ENCODE data around the gene RGS7. TPM values are rescaled to one million over a fixed set of nuclear protein-coding genes. Genes with fewer than 3 reads are reported as not detected.

The RGS7 gene
- total RNA-seq, 1 experiment from 2014 or later, result 1.5 TPM

DNA sequence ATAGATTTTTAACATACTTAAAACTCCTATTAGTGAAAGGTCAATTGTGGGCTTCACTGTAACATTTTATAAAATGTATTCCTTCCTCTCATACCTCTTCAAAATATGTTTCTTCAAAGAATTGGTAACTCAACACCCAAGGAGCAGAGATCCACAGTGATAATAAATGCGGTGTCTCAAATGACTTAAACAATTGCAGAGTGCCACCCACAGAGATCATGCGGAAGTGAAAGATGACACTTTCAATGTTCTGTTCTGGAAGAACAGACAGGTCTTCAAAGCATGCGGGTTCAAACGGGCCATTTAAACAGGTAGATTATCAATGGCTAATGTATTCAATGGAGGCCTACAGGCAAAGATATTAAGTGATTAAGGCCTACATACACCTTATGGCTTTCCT, 588.0 kb downstream of the RGS7 start:
- DNase-seq, result no peak
- H4K20me1 ChIP-seq (ENCODE audit: control insufficient read depth, insufficient read depth, insufficient read length), result no peaks in the 10 kb centered on the region
- 0 out of 5 replicates have a peak, but pooled peaks cover 2 to 3% of the 10 kb centered on the region in 2 experiments for H3K9me3 Mint-ChIP-seq
- H3K4me2 ChIP-seq (ENCODE audit: insufficient read depth, insufficient read length, low read length), result no peak overlapping the region
- no peak overlapping the region for H3K56ac ChIP-seq (ENCODE audit: insufficient read length, low read depth, low read length)
- no peaks in the 10 kb centered on the region for H3K79me2 ChIP-seq (ENCODE audit: insufficient read depth, low read length)
- H3K23me2 ChIP-seq (ENCODE audit: insufficient read length, low read depth, low read length, poor library complexity, severe bottlenecking), result no peaks in the 10 kb centered on the region
- TF ChIP-seq, protein P1, sequence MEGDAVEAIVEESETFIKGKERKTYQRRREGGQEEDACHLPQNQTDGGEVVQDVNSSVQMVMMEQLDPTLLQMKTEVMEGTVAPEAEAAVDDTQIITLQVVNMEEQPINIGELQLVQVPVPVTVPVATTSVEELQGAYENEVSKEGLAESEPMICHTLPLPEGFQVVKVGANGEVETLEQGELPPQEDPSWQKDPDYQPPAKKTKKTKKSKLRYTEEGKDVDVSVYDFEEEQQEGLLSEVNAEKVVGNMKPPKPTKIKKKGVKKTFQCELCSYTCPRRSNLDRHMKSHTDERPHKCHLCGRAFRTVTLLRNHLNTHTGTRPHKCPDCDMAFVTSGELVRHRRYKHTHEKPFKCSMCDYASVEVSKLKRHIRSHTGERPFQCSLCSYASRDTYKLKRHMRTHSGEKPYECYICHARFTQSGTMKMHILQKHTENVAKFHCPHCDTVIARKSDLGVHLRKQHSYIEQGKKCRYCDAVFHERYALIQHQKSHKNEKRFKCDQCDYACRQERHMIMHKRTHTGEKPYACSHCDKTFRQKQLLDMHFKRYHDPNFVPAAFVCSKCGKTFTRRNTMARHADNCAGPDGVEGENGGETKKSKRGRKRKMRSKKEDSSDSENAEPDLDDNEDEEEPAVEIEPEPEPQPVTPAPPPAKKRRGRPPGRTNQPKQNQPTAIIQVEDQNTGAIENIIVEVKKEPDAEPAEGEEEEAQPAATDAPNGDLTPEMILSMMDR (conservative IDR thresholded peaks at IDR 0.05), result no peak
- no peak overlapping the region for H3K27ac Mint-ChIP-seq
- H3K18ac ChIP-seq (ENCODE audit: insufficient read length, low read depth, low read length), result no peak overlapping the region
- H2BK120ac ChIP-seq (ENCODE audit: low read depth, low read length, poor library complexity, severe bottlenecking), result no peak overlapping the region
- peaks cover 12 to 15% of the 10 kb centered on the region in 2 experiments for H3K4me1 Mint-ChIP-seq
- H3T11ph ChIP-seq (ENCODE audit: low read length), result no peak overlapping the region
- H3K9ac ChIP-seq (ENCODE audit: extremely low read depth, insufficient read length, low read length), result no peak overlapping the region
- H3K27me3 ChIP-seq (ENCODE audit: insufficient read depth, low read length), result no peaks in the 10 kb centered on the region
- H3K4ac ChIP-seq (ENCODE audit: low read depth, low read length), result no peak overlapping the region
- no peaks in the 10 kb centered on the region for H3K36me3 Mint-ChIP-seq (ENCODE audit: insufficient read depth in 1 of 3, low read depth in 3 of 3)
- no peak overlapping the region for H3K27ac ChIP-seq (ENCODE audit: insufficient read length, low read depth, low read length)
- peaks cover 4% of the 10 kb centered on the region; the same call in 1 of the 2 replicates for H3K4me1 ChIP-seq (ENCODE audit: insufficient read depth, low read length)
- no peaks in the 10 kb centered on the region for H3K9me3 ChIP-seq (ENCODE audit: control insufficient read depth, low read depth, low read length)
- no peak overlapping the region for H4K5ac ChIP-seq (ENCODE audit: insufficient read length, low read depth, low read length)
- H3K4me3 Mint-ChIP-seq, result no peak overlapping the region
- WGBS (ENCODE audit: extremely low coverage, insufficient read length, low lambda C conversion rate), result no CpG with 5 or more reads among the region's 4 CpGs
- no peak overlapping the region for H3K14ac ChIP-seq (ENCODE audit: insufficient read depth, low read length)
- no peaks in the 10 kb centered on the region for H3K27me3 Mint-ChIP-seq (ENCODE audit: low read depth)
- no peaks in the 10 kb centered on the region for H3K79me1 ChIP-seq (ENCODE audit: insufficient read depth, low read depth, low read length, poor library complexity, severe bottlenecking)
- no peak overlapping the region for H4K8ac ChIP-seq (replicated peaks; ENCODE audit: insufficient read length, low read depth, low read length)
- no peak overlapping the region for H2AK5ac ChIP-seq (ENCODE audit: insufficient read length, low read length)
- no peak overlapping the region for H2BK15ac ChIP-seq (ENCODE audit: low read depth, low read length)
- H2AFZ ChIP-seq (ENCODE audit: low read length), result no peak overlapping the region
- no peak overlapping the region for H2BK12ac ChIP-seq (ENCODE audit: insufficient read length, low read depth, low read length)
- H4K91ac ChIP-seq (ENCODE audit: insufficient read length, low read depth, low read length), result no peak overlapping the region
- H2BK20ac ChIP-seq (ENCODE audit: low read depth, low read length, poor library complexity, severe bottlenecking), result no peak overlapping the region
- H2BK5ac ChIP-seq (ENCODE audit: insufficient read length, low read length), result no peak overlapping the region
- H3K23ac ChIP-seq (ENCODE audit: insufficient read length, low read depth, low read length), result no peak overlapping the region
